Right cardiac atrium (tissue), 5 donors: ENCODE measurements around the gene TTC17. TPM values are rescaled to one million over a fixed set of nuclear protein-coding genes. Genes with fewer than 3 reads are reported as not detected.

ENCODE experiments used
- ATAC-seq, 2 donors: fragments of 200-7000 bp; cut with Tn5 transposase; one replicate each; pipeline versions ENCODE4 v1.8.0 to v1.9.1; 2020; ENCODE audit warnings: moderate library complexity in 2 of 2, mild to moderate bottlenecking in 1 of 2
- DNase-seq, 3 donors: peaks; one replicate each; pipeline ENCODE4 v3.0.0-alpha.2; 2020
- H3K27ac ChIP-seq: one replicate; pipeline ENCODE4 v1.5.1; 2013; ENCODE audit warnings: mild to moderate bottlenecking, low read length, control low read depth, moderate library complexity
- H3K27me3 ChIP-seq: one replicate; pipeline ENCODE4 v1.6.1; 2013; ENCODE audit not compliant: control insufficient read depth, insufficient read depth
- H3K4me1 ChIP-seq: one replicate; pipeline ENCODE4 v1.6.1; 2013; ENCODE audit warnings: low read length; ENCODE audit not compliant: control insufficient read depth, insufficient read depth
- H3K4me3 ChIP-seq: one replicate; pipeline ENCODE4 v1.5.1; 2013; ENCODE audit warnings: low read length, control low read depth
- H3K9me3 ChIP-seq: one replicate; pipeline ENCODE4 v1.6.1; 2013; ENCODE audit warnings: low read length; ENCODE audit not compliant: control insufficient read depth
- WGBS: extraction: QIAGEN DNeasy Blood & Tissue Kit; methylation state at CpG from one replicate; pipeline ENCODE4 v1.1.7; 2013; 5-methylcytosine and 5-hydroxymethylcytosine counted together
- intact Hi-C, 4 donors: fragments of 100-400 bp; cut with DNase I; formaldehyde crosslinking; loops; one replicate each; pipeline versions ENCODE4 v1.11.0 to v1.14.0; 2022 to 2023
- polyA plus RNA-seq: library from polyadenylated mRNA; stranded (reverse); fragments of 200-250 nt; gene quantifications from one replicate; pipeline ENCODE4 v1.2.3, GENCODE V29; 2013
- total RNA-seq, 4 donors: library from RNA; stranded (reverse); fragmentation: NEBNext Ultra II Directional; extraction: Animal tissue kit (Norgen Biotek cat#: 25700); gene quantifications; one replicate each; pipeline ENCODE4 v1.2.1, GENCODE V29; 2021
- donor health status: healthy with polysubstance abuse.
- donor health status: DM: no; HTN: yes; CAD: no.
- donor health status: DM: no; HTN: no; CAD: no.
- donor health status: DM: no; HTN: yes; CAD: no; lungs with severe emphysema.
- donor health status: DM: yes; HTN: yes; CAD: no.

Gene TTC17
- total and polyA plus RNA-seq, 5 donors, result 23.4 to 42.8 (median 34.9) TPM

DNA sequence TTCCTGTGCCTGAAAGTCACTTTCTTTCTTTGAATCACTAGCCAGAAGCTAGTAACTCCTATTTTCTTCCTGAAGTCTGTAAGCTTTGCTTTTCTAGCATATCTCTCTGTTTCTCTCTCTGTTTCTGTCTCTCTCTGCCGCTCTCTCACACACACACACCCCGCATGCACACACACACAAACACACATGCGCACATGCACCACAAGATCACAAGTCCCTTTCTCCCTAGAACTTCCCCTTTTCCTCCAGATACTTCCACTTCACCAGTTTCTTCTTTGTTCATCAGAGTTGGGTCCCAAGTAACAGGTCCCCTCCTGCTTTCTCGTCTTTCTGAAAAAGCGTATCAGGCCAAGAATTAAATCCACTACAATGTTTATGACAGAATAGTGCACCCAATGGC, 173.3 kb downstream of the TTC17 start:
- Histone ChIP-seq H3K4me3 (no peak overlapping the region), H3K27me3 (no peaks in the 10 kb centered on the region), H3K9me3 (no peaks in the 10 kb centered on the region), H3K27ac (no peak overlapping the region), H3K4me1 (no peaks in the 10 kb centered on the region)
- DNase-seq, result no peak
- 92% methylated on average over 5 of the region's 5 CpGs for WGBS
- ATAC-seq, result no peak
- intact Hi-C loops, result no loop called here

DNA sequence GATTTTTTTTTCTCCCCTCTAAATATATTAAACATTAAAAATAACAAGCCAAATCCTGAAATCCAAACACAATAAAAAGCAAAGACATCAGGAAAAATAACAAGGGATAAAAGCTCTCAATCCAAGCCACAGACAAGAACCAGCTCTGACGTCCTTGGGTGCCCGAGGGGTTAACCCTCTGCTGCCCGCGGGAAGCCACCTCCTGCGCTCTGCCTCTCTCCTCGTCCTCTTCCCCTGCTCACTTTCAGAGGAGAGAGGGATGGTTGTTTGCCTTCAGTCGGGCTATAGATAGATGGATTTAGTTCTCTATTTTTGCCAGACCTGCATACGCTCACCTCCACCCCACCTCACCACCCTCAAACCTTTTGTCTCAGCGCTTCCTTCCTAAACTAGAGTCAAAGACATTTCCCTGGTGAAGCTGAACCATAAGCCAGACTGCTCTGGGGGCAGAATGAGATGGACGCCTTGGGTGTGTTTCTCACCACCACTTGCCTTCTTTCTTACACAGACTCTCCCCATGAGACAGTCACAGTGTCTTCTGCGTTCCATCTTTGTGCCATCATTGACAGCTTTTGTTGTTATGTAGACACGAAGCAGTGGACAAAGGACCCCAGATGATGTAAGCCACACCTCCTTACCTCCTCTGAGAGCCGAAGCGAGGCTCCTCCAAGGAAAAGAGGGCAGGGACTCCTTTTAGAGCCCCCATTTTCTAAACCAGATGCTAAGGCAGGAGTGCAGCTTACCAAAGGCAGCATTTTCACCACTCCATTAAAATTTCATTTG, 179.3 kb downstream of the TTC17 start:
- Histone ChIP-seq H3K4me3 (no peak overlapping the region), H3K4me1 (no peaks in the 10 kb centered on the region), H3K27ac (no peak overlapping the region), H3K27me3 (no peaks in the 10 kb centered on the region), H3K9me3 (no peaks in the 10 kb centered on the region)
- DNase-seq, result no peak
- intact Hi-C loops, result no loop called here
- WGBS, result 19% methylated on average over 14 of the region's 14 CpGs
- ATAC-seq, result no peak

DNA sequence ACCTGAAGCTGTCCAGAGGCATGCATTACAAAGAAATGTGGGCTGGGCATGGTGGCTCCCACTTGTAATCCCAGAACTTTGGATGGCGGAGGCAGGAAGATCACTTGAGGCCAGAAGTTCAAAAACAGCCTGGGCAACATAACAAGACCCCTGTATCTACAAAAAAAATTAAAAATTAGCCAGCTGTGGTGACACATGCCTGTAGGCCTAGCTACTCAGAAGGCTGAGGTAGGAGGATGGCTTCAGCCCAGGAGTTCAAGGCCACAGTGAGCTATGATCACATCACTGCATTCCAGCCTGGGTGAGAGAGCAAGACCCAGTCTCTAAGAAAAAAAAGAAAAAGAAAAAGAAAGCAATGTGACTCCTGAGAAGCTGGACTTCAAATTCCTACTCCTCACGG, 183.3 kb downstream of the TTC17 start:
- Histone ChIP-seq H3K27me3 (no peaks in the 10 kb centered on the region), H3K9me3 (no peaks in the 10 kb centered on the region), H3K27ac (no peak overlapping the region), H3K4me3 (no peak overlapping the region), H3K4me1 (no peaks in the 10 kb centered on the region)
- intact Hi-C loops, result no loop called here
- DNase-seq (no peak), ATAC-seq (no peak)
- WGBS, result 88% methylated on average over 2 of the region's 2 CpGs

DNA sequence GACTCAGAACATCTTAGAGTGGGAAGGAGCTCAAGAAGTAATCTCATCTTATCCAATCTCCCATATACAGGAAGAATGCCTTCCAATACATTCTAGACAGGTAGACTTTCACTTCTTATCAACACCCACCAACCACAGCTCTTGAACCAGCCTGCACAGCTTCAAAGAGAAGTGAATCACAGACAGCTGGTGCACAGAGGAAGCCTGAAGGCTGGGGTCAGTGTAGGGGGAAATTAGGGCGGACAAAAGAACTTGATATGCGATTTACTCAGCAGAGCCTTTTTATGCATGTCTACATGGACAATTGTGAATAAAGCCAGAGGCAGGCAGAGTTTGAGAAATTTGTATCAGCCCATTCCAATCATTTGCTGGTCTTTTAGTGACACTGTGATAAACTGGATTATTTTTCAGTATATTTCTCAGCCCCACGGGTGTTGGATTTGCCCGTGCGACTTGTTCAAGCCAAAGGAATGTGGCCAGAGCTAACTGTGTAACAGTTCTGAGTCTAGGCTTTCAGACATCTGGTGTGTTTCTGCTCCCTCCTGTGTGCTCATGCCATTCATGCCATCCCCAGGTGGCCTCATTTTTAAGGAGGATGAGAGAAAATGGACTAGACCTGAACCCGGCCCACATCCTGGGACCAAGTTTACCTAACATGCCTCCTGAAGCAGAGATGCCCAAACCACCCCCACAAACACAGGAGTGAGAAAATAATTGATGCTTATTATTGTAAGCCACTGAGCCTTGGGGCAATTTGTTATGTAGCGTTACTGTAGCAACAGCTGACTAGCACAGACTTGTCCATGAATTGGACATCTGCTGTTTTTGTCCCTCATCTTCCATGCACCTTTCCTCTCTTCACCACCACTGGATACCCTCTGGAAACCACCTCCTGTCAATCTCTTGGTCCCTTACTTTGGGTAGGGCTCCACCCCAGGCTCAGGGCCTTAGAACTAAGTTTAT, 184.3 kb downstream of the TTC17 start:
- Histone ChIP-seq H3K4me3 (no peak overlapping the region), H3K27ac (no peak overlapping the region), H3K4me1 (no peaks in the 10 kb centered on the region), H3K9me3 (no peaks in the 10 kb centered on the region), H3K27me3 (no peaks in the 10 kb centered on the region)
- DNase-seq (no peak), ATAC-seq (no peak)
- 65% methylated on average over 7 of the region's 7 CpGs for WGBS
- intact Hi-C loops, result no loop called here

Other genes with a start within 250 kb of the TTC17 start
- gene API5, start 46.9 kb upstream of the TTC17 start, total RNA-seq, result 10 to 100 TPM; 40.1 to 45.8 (median 44.6) TPM
- 17.7 TPM for gene API5, start 46.9 kb upstream of the TTC17 start, polyA plus RNA-seq